ENCODE results near the gene ANXA9.

DNA sequence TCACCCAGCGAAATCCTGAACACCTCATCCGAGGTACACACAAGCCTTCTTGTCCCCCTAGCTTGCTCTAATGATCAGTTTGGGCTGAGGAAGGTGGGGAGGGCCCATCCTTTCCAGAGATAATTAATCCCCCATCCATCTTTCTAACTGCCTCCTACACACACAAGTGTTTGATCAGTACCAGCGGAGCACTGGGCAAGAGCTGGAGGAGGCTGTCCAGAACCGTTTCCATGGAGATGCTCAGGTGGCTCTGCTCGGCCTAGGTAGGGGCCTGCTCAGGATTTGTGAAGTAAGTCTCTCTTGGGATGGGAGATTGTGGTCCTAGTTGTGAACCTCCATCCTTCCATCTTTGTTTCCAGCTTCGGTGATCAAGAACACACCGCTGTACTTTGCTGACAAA is 5.8 kb downstream of the ANXA9 start:
- no peak for TF ChIP-seq EZH2 (IDR thresholded peaks at IDR 0.05; ENCODE audit: borderline replicate concordance, low read depth, low read length, poor library complexity, severe bottlenecking)
- TF ChIP-seq, protein P1, sequence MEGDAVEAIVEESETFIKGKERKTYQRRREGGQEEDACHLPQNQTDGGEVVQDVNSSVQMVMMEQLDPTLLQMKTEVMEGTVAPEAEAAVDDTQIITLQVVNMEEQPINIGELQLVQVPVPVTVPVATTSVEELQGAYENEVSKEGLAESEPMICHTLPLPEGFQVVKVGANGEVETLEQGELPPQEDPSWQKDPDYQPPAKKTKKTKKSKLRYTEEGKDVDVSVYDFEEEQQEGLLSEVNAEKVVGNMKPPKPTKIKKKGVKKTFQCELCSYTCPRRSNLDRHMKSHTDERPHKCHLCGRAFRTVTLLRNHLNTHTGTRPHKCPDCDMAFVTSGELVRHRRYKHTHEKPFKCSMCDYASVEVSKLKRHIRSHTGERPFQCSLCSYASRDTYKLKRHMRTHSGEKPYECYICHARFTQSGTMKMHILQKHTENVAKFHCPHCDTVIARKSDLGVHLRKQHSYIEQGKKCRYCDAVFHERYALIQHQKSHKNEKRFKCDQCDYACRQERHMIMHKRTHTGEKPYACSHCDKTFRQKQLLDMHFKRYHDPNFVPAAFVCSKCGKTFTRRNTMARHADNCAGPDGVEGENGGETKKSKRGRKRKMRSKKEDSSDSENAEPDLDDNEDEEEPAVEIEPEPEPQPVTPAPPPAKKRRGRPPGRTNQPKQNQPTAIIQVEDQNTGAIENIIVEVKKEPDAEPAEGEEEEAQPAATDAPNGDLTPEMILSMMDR (conservative IDR thresholded peaks at IDR 0.05; ENCODE audit: low read depth, low read length), result no peak

Measured in A673 (cell line).